GM12878 (cell line): ENCODE data around the gene CRTAP.

Experiments used
- CEBPB ChIP-seq, 2 experiments: fragments of 150-350 bp in 1 of 2; IDR thresholded peaks; 2 replicates each; pipeline ENCODE4 v1.6.1; 2012 to 2014; ENCODE audit warnings: low read depth in 2 of 2, low read length in 2 of 2, borderline replicate concordance in 1 of 2, inconsistent platforms in 1 of 2
- EGR1 ChIP-seq, 2 experiments: IDR thresholded peaks; 1 replicate in 1 of 2; 2 replicates in 1 of 2; pipeline ENCODE4 v1.6.1; 2011 to 2012; ENCODE audit warnings: low read depth in 2 of 2, low read length in 2 of 2, borderline replicate concordance in 1 of 2, mild to moderate bottlenecking in 1 of 2, moderate library complexity in 1 of 2
- EP300 ChIP-seq, 2 experiments: fragments of 150-350 bp in 1 of 2; IDR thresholded peaks; 2 replicates each; pipeline ENCODE4 v1.6.1; 2011 to 2012; ENCODE audit warnings: low read depth in 2 of 2, low read length in 2 of 2, borderline replicate concordance in 1 of 2, improper control_type of control experiment in 1 of 2, inconsistent platforms in 1 of 2; ENCODE audit not compliant: control insufficient read depth in 1 of 2
- PBX3 ChIP-seq: IDR thresholded peaks from 2 replicates; pipeline ENCODE4 v1.6.1; 2011; ENCODE audit warnings: mild to moderate bottlenecking, low read depth, low read length, moderate library complexity; ENCODE audit not compliant: insufficient replicate concordance

- TF ChIP-seq PBX3, result no peak
- TF ChIP-seq EP300 (IDR thresholded peaks at IDR 0.05; ENCODE audit: borderline replicate concordance in 1 of 2, control insufficient read depth in 1 of 2, low read depth in 2 of 2, low read length in 2 of 2), result no peak
- no peak for TF ChIP-seq EGR1 (IDR thresholded peaks at IDR 0.05; ENCODE audit: borderline replicate concordance in 1 of 2, low read depth in 2 of 2, low read length in 2 of 2)
- no peak for TF ChIP-seq CEBPB (IDR thresholded peaks at IDR 0.05; ENCODE audit: borderline replicate concordance in 1 of 2, low read depth in 2 of 2, low read length in 2 of 2)
These were observed 16.3 kb downstream of the CRTAP start for GRCh38 chr3:33130144-33130543.
